K562 (cell line): Measurements from ENCODE around the gene CYP2D6.

ENCODE experiments used
- ESRRB ChIP-seq: fragments of 250-450 bp; sonication (Bioruptor Pico); IDR thresholded peaks from 2 replicates; pipeline ENCODE4 v1.5.0; 2020; ENCODE audit warnings: mild to moderate bottlenecking, moderate library complexity, borderline replicate concordance
- HLTF ChIP-seq: fragments of 450-650 bp; IDR thresholded peaks from 2 replicates; pipeline ENCODE4 v1.6.1; 2016
- KDM2B ChIP-seq: fragments of 250-450 bp; sonication (Bioruptor Pico); IDR thresholded peaks from 2 replicates; pipeline ENCODE4 v1.8.0; 2021; ENCODE audit warnings: mild to moderate bottlenecking, moderate library complexity
- POLR2A ChIP-seq: fragments of 450-650 bp; conservative IDR thresholded peaks from 2 replicates; pipeline ENCODE4 v1.6.1; 2016
- POLR3A ChIP-seq: IDR thresholded peaks from 2 replicates; pipeline ENCODE4 v1.6.1; 2011; ENCODE audit warnings: borderline replicate concordance, mild to moderate bottlenecking, moderate library complexity; ENCODE audit not compliant: insufficient read length, insufficient read depth; ENCODE audit errors: extremely low read depth
- SRSF1 ChIP-seq: fragments of 200-400 bp; formaldehyde crosslinking; IDR thresholded peaks from 2 replicates; pipeline ENCODE4 v1.6.1; 2017; ENCODE audit warnings: mild to moderate bottlenecking, low read depth, low read length, moderate library complexity
- ZFP30 ChIP-seq: fragments of 250-450 bp; sonication (Bioruptor Pico); IDR thresholded peaks from 2 replicates; pipeline ENCODE4 v1.8.0; 2022; ENCODE audit warnings: moderate library complexity, mild to moderate bottlenecking, inconsistent platforms, borderline replicate concordance
- ZNF384 ChIP-seq: IDR thresholded peaks from 2 replicates; pipeline ENCODE4 v1.6.1; 2012; ENCODE audit warnings: low read depth, low read length, improper control_type of control experiment
- TF ChIP-seq, protein P1 (sequence below): sonication (generic); formaldehyde crosslinking; IDR thresholded peaks from 2 replicates; pipeline ENCODE4 v1.8.0; 2022; ENCODE audit warnings: mild to moderate bottlenecking, missing genetic modification reagents, borderline replicate concordance
- TF ChIP-seq, protein P2 (sequence below), 3 experiments: IDR thresholded peaks in 2 of 3; conservative IDR thresholded peaks in 1 of 3; 2 replicates each; pipeline ENCODE4 v1.5.1; 2011 to 2012; ENCODE audit warnings: low read length in 3 of 3, mild to moderate bottlenecking in 3 of 3, control low read depth in 2 of 3, improper control_type of control experiment in 1 of 3, inconsistent platforms in 1 of 3, low read depth in 1 of 3, mixed read lengths in 1 of 3, moderate library complexity in 1 of 3; ENCODE audit not compliant: insufficient read depth in 2 of 3
- TF ChIP-seq, protein P3 (sequence below): sonication (generic); formaldehyde crosslinking; IDR thresholded peaks from 2 replicates; pipeline ENCODE4 v1.8.0; 2023; ENCODE audit warnings: missing genetic modification reagents, mild to moderate bottlenecking, borderline replicate concordance

DNA sequence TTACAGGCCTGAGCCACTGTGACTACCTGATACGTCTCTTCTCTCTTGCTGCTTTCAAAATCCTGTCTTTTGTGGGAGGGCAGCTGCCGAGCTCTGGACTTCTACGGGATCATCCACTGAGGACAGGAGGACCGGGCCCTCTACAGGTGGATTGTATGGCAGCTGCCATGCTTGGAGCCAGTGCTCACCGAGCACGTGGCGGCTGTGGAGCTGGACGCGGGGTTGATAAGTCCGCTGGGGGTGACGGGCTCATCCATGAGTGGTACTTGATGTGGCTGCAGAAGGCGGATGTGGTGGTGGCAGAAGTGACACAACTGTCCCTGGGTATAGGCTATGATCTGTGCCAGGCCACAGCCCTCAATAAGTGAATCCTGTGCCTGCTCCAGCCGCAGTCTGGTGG, 1.8 kb upstream of the CYP2D6 start:
- no peak for TF ChIP-seq ESRRB
- TF ChIP-seq ZFP30 (CRISPR knock-in tag) = no peak
- TF ChIP-seq HLTF = no peak
- no peak for TF ChIP-seq POLR2A
- TF ChIP-seq KDM2B (CRISPR knock-in tag) = no peak
- TF ChIP-seq, protein P1, sequence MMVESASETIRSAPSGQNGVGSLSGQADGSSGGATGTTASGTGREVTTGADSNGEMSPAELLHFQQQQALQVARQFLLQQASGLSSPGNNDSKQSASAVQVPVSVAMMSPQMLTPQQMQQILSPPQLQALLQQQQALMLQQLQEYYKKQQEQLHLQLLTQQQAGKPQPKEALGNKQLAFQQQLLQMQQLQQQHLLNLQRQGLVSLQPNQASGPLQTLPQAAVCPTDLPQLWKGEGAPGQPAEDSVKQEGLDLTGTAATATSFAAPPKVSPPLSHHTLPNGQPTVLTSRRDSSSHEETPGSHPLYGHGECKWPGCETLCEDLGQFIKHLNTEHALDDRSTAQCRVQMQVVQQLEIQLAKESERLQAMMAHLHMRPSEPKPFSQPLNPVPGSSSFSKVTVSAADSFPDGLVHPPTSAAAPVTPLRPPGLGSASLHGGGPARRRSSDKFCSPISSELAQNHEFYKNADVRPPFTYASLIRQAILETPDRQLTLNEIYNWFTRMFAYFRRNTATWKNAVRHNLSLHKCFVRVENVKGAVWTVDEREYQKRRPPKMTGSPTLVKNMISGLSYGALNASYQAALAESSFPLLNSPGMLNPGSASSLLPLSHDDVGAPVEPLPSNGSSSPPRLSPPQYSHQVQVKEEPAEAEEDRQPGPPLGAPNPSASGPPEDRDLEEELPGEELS = no peak
- TF ChIP-seq POLR3A = no peak
- no peak for TF ChIP-seq ZNF384
- TF ChIP-seq, protein P2, sequence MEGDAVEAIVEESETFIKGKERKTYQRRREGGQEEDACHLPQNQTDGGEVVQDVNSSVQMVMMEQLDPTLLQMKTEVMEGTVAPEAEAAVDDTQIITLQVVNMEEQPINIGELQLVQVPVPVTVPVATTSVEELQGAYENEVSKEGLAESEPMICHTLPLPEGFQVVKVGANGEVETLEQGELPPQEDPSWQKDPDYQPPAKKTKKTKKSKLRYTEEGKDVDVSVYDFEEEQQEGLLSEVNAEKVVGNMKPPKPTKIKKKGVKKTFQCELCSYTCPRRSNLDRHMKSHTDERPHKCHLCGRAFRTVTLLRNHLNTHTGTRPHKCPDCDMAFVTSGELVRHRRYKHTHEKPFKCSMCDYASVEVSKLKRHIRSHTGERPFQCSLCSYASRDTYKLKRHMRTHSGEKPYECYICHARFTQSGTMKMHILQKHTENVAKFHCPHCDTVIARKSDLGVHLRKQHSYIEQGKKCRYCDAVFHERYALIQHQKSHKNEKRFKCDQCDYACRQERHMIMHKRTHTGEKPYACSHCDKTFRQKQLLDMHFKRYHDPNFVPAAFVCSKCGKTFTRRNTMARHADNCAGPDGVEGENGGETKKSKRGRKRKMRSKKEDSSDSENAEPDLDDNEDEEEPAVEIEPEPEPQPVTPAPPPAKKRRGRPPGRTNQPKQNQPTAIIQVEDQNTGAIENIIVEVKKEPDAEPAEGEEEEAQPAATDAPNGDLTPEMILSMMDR (IDR thresholded peaks at IDR 0.05 in 2 of 3, conservative IDR thresholded peaks at IDR 0.05 in 1 of 3; ENCODE audit: insufficient read depth in 2 of 3, low read depth in 1 of 3, low read length in 3 of 3) = no peak
- TF ChIP-seq, protein P3, sequence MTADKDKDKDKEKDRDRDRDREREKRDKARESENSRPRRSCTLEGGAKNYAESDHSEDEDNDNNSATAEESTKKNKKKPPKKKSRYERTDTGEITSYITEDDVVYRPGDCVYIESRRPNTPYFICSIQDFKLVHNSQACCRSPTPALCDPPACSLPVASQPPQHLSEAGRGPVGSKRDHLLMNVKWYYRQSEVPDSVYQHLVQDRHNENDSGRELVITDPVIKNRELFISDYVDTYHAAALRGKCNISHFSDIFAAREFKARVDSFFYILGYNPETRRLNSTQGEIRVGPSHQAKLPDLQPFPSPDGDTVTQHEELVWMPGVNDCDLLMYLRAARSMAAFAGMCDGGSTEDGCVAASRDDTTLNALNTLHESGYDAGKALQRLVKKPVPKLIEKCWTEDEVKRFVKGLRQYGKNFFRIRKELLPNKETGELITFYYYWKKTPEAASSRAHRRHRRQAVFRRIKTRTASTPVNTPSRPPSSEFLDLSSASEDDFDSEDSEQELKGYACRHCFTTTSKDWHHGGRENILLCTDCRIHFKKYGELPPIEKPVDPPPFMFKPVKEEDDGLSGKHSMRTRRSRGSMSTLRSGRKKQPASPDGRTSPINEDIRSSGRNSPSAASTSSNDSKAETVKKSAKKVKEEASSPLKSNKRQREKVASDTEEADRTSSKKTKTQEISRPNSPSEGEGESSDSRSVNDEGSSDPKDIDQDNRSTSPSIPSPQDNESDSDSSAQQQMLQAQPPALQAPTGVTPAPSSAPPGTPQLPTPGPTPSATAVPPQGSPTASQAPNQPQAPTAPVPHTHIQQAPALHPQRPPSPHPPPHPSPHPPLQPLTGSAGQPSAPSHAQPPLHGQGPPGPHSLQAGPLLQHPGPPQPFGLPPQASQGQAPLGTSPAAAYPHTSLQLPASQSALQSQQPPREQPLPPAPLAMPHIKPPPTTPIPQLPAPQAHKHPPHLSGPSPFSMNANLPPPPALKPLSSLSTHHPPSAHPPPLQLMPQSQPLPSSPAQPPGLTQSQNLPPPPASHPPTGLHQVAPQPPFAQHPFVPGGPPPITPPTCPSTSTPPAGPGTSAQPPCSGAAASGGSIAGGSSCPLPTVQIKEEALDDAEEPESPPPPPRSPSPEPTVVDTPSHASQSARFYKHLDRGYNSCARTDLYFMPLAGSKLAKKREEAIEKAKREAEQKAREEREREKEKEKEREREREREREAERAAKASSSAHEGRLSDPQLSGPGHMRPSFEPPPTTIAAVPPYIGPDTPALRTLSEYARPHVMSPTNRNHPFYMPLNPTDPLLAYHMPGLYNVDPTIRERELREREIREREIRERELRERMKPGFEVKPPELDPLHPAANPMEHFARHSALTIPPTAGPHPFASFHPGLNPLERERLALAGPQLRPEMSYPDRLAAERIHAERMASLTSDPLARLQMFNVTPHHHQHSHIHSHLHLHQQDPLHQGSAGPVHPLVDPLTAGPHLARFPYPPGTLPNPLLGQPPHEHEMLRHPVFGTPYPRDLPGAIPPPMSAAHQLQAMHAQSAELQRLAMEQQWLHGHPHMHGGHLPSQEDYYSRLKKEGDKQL = no peak
- no peak for TF ChIP-seq SRSF1
